ENCODE measurements around the gene TGM2.

- no peak for TF ChIP-seq SMC3 (IDR thresholded peaks at IDR 0.05)
- TF ChIP-seq, protein P1, sequence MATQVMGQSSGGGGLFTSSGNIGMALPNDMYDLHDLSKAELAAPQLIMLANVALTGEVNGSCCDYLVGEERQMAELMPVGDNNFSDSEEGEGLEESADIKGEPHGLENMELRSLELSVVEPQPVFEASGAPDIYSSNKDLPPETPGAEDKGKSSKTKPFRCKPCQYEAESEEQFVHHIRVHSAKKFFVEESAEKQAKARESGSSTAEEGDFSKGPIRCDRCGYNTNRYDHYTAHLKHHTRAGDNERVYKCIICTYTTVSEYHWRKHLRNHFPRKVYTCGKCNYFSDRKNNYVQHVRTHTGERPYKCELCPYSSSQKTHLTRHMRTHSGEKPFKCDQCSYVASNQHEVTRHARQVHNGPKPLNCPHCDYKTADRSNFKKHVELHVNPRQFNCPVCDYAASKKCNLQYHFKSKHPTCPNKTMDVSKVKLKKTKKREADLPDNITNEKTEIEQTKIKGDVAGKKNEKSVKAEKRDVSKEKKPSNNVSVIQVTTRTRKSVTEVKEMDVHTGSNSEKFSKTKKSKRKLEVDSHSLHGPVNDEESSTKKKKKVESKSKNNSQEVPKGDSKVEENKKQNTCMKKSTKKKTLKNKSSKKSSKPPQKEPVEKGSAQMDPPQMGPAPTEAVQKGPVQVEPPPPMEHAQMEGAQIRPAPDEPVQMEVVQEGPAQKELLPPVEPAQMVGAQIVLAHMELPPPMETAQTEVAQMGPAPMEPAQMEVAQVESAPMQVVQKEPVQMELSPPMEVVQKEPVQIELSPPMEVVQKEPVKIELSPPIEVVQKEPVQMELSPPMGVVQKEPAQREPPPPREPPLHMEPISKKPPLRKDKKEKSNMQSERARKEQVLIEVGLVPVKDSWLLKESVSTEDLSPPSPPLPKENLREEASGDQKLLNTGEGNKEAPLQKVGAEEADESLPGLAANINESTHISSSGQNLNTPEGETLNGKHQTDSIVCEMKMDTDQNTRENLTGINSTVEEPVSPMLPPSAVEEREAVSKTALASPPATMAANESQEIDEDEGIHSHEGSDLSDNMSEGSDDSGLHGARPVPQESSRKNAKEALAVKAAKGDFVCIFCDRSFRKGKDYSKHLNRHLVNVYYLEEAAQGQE (IDR thresholded peaks at IDR 0.05), result no peak
- TF ChIP-seq ZNF302 (CRISPR knock-in tag; IDR thresholded peaks at IDR 0.05), result no peak
- TF ChIP-seq, protein P2, sequence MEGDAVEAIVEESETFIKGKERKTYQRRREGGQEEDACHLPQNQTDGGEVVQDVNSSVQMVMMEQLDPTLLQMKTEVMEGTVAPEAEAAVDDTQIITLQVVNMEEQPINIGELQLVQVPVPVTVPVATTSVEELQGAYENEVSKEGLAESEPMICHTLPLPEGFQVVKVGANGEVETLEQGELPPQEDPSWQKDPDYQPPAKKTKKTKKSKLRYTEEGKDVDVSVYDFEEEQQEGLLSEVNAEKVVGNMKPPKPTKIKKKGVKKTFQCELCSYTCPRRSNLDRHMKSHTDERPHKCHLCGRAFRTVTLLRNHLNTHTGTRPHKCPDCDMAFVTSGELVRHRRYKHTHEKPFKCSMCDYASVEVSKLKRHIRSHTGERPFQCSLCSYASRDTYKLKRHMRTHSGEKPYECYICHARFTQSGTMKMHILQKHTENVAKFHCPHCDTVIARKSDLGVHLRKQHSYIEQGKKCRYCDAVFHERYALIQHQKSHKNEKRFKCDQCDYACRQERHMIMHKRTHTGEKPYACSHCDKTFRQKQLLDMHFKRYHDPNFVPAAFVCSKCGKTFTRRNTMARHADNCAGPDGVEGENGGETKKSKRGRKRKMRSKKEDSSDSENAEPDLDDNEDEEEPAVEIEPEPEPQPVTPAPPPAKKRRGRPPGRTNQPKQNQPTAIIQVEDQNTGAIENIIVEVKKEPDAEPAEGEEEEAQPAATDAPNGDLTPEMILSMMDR (IDR thresholded peaks at IDR 0.05), result no peak
- no peak for TF ChIP-seq JUN (IDR thresholded peaks at IDR 0.05)
- TF ChIP-seq NFE2L2 (conservative IDR thresholded peaks at IDR 0.05; ENCODE audit: low read length), result no peak
- no peak for TF ChIP-seq MAX (IDR thresholded peaks at IDR 0.05)
- no peak for TF ChIP-seq CEBPB (IDR thresholded peaks at IDR 0.05)
- TF ChIP-seq POLR2A (IDR thresholded peaks at IDR 0.05; ENCODE audit: low read length), result no peak
- no peak for TF ChIP-seq EP300 (IDR thresholded peaks at IDR 0.05)
- TF ChIP-seq SREBF2 (IDR thresholded peaks at IDR 0.05), result no peak
- TF ChIP-seq BHLHE40 (IDR thresholded peaks at IDR 0.05; ENCODE audit: low read depth, low read length), result no peak
- TF ChIP-seq ZC3H11A (IDR thresholded peaks at IDR 0.05), result no peak
Measured at GRCh38 chr20:38135651-38136420, 29.2 kb downstream of the TGM2 start.
